ENCODE results near the gene PCSK2.

- TF ChIP-seq, protein P1, sequence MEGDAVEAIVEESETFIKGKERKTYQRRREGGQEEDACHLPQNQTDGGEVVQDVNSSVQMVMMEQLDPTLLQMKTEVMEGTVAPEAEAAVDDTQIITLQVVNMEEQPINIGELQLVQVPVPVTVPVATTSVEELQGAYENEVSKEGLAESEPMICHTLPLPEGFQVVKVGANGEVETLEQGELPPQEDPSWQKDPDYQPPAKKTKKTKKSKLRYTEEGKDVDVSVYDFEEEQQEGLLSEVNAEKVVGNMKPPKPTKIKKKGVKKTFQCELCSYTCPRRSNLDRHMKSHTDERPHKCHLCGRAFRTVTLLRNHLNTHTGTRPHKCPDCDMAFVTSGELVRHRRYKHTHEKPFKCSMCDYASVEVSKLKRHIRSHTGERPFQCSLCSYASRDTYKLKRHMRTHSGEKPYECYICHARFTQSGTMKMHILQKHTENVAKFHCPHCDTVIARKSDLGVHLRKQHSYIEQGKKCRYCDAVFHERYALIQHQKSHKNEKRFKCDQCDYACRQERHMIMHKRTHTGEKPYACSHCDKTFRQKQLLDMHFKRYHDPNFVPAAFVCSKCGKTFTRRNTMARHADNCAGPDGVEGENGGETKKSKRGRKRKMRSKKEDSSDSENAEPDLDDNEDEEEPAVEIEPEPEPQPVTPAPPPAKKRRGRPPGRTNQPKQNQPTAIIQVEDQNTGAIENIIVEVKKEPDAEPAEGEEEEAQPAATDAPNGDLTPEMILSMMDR (IDR thresholded peaks at IDR 0.05 in 8 of 11, conservative IDR thresholded peaks at IDR 0.05 in 3 of 11) = no peak
- TF ChIP-seq POLR2AphosphoS5 (IDR thresholded peaks at IDR 0.05) (no peak), POLR2A (IDR thresholded peaks at IDR 0.05) (no peak)
Observed at GRCh38 chr20:17210387-17210786, 16.5 kb upstream of the PCSK2 start.

Measured in spleen (tissue), 7 donors.